Fibroblast of mammary gland (primary cell): ENCODE results near the gene ANKRD44.
A peak's percentile ranks its signal among the peaks of the same experiment; 100 is the strongest.

Experiments
- DNase-seq: peaks from one replicate; pipeline ENCODE4 v3.0.0-alpha.2; 2010; ENCODE audit warnings: low read depth
- H3K4me3 ChIP-seq: 2 replicates; pipeline ENCODE4 v1.5.1; 2011; ENCODE audit warnings: low read depth, mild to moderate bottlenecking, low read length, moderate library complexity; ENCODE audit not compliant: control insufficient read depth
- CTCF ChIP-seq: conservative IDR thresholded peaks from 2 replicates; pipeline ENCODE4 v1.5.1; 2011; ENCODE audit warnings: low read depth, low read length, inconsistent platforms; ENCODE audit not compliant: control insufficient read depth, insufficient read depth

Gene ANKRD44

GRCh38 chr2:197322724-197323720, 12.4 kb upstream of the ANKRD44 start:
- no peak for DNase-seq
- no peak overlapping the region for H3K4me3 ChIP-seq
- no peak for TF ChIP-seq CTCF

- H3K4me3 ChIP-seq = no peak overlapping the region
- DNase-seq = no peak
- TF ChIP-seq CTCF = no peak
Observed at GRCh38 chr2:197322143-197322542, 11.6 kb upstream of the ANKRD44 start.

GRCh38 chr2:197315371-197315770, 4.8 kb upstream of the ANKRD44 start:
- TF ChIP-seq CTCF = no peak
- H3K4me3 ChIP-seq = no peak overlapping the region
- DNase-seq = no peak

DNA sequence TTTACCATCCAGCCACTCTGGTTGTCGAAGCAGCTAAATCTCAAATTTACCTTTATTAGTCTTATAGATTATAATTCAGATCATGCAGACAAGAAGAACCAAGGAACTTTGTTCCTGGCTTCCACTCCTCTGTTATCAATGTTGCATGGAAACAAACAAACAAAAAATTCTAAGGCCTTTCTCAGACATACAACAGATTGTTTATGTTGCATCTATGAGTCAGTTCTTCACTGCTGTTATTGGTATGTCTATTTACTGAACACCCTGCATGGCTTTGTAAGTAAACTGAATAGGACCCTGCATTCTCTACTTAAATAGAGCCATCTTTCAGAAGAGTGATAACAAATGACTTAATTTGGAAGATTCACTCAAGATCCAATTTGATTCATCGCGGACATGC, 1.6 kb upstream of the ANKRD44 start:
- TF ChIP-seq CTCF = no peak
- DNase-seq = no peak
- H3K4me3 ChIP-seq = no peak overlapping the region

DNA sequence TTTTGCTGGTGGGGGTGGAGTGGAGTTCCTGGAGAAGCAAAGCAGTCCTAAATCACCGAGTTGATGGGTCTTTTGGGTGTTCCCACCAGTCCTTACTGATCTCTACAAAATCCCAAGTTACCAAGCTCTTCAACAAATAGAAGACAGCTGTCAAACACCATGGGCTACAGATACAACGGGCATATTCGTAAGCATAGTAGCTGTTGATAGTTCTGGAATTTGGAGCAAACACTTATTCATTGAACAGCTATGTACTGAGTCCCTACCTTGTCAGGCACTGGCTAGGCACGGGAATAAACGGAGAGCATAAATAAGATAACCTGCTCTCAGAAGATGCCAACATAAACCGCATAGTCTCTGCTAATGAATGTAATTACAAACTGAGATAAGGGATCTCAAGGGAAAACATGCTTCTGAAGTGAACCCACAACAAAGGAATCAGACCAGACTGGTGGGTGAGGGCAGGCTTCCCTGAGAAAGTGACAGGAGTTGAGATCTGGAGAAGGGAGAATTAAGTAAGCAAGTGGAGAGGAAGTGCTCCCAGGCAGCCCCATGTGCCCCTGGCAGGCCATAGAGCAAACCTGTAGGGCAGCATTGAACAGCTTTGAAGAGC, 947 bp upstream of the ANKRD44 start:
- H3K4me3 ChIP-seq = peak overlapping the region; percentile 48
- no peak for DNase-seq
- no peak for TF ChIP-seq CTCF

DNA sequence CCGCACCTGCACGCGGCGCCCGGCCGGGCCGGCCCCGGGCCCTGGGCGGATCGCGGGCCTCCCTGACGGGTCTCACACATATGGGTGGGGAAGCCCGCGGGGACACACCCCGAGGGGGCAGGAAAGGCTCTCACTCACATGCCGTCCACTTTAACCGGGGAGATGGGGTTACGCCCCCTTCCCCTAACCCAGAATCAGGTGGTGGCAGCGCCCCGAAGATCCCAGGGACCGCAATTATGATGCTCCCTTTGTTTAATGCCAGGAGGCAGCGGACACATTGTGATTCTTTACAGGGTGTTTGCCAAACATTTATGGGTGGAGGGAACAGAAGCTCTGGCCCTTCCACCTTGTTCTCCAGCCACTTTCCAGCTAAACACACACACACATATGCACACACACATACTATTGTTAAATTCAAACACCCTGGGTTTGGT, 424 bp upstream of the ANKRD44 start:
- TF ChIP-seq CTCF = no peak
- no peak for DNase-seq
- H3K4me3 ChIP-seq = peak overlapping the region; percentile 48
